ENCODE data around the gene ANKRD17.

The ANKRD17 gene, protein sequence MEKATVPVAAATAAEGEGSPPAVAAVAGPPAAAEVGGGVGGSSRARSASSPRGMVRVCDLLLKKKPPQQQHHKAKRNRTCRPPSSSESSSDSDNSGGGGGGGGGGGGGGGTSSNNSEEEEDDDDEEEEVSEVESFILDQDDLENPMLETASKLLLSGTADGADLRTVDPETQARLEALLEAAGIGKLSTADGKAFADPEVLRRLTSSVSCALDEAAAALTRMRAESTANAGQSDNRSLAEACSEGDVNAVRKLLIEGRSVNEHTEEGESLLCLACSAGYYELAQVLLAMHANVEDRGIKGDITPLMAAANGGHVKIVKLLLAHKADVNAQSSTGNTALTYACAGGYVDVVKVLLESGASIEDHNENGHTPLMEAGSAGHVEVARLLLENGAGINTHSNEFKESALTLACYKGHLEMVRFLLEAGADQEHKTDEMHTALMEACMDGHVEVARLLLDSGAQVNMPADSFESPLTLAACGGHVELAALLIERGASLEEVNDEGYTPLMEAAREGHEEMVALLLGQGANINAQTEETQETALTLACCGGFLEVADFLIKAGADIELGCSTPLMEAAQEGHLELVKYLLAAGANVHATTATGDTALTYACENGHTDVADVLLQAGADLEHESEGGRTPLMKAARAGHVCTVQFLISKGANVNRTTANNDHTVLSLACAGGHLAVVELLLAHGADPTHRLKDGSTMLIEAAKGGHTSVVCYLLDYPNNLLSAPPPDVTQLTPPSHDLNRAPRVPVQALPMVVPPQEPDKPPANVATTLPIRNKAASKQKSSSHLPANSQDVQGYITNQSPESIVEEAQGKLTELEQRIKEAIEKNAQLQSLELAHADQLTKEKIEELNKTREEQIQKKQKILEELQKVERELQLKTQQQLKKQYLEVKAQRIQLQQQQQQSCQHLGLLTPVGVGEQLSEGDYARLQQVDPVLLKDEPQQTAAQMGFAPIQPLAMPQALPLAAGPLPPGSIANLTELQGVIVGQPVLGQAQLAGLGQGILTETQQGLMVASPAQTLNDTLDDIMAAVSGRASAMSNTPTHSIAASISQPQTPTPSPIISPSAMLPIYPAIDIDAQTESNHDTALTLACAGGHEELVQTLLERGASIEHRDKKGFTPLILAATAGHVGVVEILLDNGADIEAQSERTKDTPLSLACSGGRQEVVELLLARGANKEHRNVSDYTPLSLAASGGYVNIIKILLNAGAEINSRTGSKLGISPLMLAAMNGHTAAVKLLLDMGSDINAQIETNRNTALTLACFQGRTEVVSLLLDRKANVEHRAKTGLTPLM (N-terminal part only)

DNA sequence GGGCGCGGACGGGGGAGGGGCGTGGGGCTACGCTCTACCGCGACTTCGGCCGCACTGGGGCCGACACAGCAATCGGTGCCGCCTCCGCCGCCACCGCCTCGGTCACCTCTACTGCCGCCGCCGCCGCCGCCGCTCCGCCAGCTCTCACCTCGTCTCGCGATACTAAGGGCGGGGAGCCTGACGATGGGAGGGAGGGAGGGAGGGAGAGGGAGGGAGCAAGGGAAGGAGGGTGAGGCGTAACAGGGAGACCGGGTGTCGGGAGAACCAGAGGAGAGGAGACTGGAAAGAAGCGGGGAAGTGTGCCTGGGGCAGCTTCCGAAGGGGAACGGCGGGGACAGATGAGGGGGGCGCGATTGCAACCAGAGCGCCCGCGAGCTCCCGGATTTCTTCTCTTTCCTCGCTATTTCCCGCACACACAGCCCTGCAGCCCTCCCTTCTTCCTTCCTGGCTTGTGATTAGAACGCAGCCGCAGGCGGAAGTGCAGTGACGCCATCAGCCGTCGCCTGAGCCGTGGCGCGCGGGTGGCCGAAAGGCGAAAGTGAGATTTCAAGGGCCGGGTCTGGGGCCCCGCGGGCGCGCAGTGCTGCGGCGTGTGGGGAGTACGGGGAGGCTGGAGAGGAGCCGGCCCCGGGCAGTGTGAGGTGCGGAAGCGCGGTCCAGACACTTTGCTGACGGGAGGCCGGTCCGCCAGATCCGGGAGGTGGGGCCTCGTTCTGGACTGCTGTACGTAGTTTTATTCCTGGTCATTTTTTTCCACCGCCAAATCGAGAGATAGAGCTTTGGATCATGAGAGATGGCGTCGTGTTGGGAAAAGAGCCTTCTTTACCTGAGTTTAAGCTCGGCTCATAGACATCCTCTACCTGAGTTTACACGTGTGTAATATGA lies at the start of gene ANKRD17:
Gene ANKRD17 (minus strand): TSS at position 113 of the 885 bp plus-strand sequence. CDS start 130 bp downstream, outside the sequence.
- TF ChIP-seq GATA2 (IDR thresholded peaks at IDR 0.05; ENCODE audit: low read depth, low read length) (peak; percentile 34; the same call in 1 of the 2 replicates), GATA3 (IDR thresholded peaks at IDR 0.05; ENCODE audit: low read depth, low read length) (no peak)

DNA sequence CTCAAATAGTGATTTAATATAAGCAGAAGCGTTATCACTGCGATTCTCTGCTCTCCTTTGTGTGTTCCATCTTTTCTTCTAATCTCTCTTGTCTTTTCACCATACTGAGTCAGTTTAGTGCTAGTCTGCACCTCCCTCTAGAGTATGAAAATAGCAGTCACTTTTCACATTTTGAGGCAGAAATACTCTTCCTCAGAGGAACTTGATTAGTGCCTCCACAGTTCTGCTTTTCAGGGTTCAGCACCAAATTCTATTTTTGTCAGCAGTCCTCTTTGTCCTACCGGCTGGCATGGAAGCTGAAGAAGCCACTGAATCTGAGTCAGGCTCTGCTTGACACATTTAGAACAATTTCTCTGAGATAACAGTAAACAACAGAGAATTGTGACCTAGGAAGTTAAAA lies 49.7 kb upstream of the ANKRD17 start:
- TF ChIP-seq GATA3 (IDR thresholded peaks at IDR 0.05; ENCODE audit: low read depth, low read length) (no peak), GATA2 (IDR thresholded peaks at IDR 0.05; ENCODE audit: low read depth, low read length) (no peak)

GRCh38 chr4:73303711-73304110 lies 45.1 kb upstream of the ANKRD17 start:
- no peak for TF ChIP-seq GATA3 (IDR thresholded peaks at IDR 0.05; ENCODE audit: low read depth, low read length)
- TF ChIP-seq GATA2 (IDR thresholded peaks at IDR 0.05; ENCODE audit: low read depth, low read length): no peak

DNA sequence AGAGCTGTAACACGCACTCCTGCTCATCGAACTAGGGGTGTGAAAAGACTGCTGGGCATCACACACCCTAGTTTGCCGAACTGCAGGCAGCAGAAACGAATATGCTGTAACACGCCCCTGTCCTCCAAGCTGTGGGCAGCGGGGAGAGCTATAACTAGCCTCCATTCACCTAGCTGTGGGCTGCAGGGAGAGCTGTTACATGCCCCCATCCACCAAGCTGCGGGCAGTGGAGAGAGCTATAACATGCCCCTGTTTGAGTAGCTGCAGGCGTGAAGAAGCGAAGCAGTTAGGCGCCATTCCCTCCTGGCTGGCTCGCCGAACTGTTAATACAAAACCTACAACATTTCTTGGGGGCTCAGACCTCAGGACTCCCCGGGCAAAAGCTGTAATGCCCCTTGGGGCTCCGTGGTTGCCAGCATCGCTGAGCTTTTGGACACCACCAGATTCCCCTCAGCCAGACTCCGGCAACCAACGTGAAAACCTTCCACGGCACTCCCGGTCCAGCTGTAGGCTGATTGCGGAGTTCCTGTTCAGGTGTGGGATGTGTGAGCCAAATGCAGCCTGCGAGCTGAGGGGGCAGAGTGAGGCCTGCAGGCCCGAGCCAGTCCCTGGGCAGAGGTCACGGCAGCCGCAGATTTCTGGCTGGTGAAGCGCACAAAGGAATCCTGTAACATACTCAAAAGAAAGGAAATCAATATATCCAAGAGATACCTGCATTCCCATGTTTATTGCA lies 41.1 kb upstream of the ANKRD17 start:
- no peak for TF ChIP-seq GATA3 (IDR thresholded peaks at IDR 0.05; ENCODE audit: low read depth, low read length)
- TF ChIP-seq GATA2 (IDR thresholded peaks at IDR 0.05; ENCODE audit: low read depth, low read length): no peak

DNA sequence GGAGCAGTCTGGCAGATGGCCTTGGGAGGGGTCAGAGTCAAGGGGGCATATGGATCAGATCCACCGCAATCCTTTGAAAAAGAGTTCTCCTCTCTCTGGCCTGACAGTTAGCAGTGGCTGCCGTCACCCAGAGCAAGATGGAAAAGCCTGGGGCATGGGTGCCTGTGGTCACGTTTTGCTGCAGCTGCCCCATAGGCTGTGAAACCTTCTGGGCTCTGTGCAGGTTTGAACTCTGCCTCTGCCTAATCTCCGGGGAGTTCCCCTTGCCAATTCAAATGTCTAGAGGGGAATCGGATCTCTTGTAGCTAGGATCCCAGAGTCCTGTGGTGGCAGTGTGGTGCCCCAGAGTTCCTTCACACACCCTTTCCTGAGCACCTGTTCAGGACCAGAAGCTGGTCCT lies 23.4 kb upstream of the ANKRD17 start:
- TF ChIP-seq GATA2 (IDR thresholded peaks at IDR 0.05; ENCODE audit: low read depth, low read length): no peak
- TF ChIP-seq GATA3 (IDR thresholded peaks at IDR 0.05; ENCODE audit: low read depth, low read length): no peak

- no peak for TF ChIP-seq GATA2 (IDR thresholded peaks at IDR 0.05; ENCODE audit: low read depth, low read length)
- no peak for TF ChIP-seq GATA3 (IDR thresholded peaks at IDR 0.05; ENCODE audit: low read depth, low read length)
Observed at GRCh38 chr4:73281396-73281795, 22.8 kb upstream of the ANKRD17 start.

DNA sequence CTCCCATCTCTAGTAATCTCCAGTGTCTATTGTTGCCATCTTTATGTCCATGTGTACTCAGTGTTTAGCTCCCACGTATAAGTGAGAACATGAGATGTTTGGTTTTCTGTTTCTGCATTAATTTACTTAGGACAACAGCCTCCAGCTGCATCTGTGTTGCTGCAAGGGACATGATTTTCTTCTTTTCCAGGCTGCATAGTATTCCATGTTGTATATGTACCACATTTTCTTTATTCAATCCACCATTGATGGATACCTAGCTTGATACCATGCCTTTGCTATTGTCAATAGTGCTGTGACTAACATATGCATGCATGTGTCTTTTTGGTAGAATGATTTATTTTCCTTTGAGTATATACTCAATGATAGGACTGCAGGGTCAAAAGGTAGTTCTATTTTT lies 18.6 kb upstream of the ANKRD17 start:
- TF ChIP-seq GATA3 (IDR thresholded peaks at IDR 0.05; ENCODE audit: low read depth, low read length) (no peak), GATA2 (IDR thresholded peaks at IDR 0.05; ENCODE audit: low read depth, low read length) (no peak)

DNA sequence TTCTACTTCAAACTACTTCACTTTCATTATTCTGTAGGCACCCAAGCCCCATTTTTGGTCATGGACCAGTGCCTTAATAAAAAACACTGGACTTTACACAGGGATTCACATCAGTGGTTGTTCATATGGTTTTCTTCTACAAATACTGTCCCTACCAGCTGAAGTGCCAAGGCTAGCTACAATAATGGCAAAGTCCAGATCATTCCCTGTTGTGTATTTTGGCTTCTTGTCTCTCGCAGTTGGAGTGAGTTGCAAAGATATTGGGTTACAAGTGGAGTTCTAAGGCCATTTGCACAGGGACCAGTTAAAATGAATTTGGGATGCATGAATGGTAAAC lies 16.7 kb upstream of the ANKRD17 start:
- no peak for TF ChIP-seq GATA2 (IDR thresholded peaks at IDR 0.05; ENCODE audit: low read depth, low read length)
- no peak for TF ChIP-seq GATA3 (IDR thresholded peaks at IDR 0.05; ENCODE audit: low read depth, low read length)

DNA sequence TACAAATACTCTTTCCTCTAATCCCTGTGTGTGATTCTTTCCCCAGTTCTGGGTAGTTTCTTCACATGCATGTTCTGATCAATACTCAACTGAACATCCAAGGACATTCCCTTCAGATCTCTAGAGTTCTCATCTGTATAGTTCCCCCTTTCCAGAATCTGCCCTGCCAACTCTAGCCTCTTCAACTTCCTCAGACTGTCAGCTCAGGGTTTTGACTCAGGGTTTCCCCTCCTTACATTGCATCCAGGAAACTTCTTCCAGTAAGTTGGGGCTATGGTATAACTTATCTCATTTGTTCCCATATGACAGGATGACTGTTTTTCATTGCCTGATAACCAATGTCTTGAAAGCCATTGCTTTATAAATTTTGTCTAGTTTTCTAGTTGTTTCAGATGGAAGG lies 14.2 kb upstream of the ANKRD17 start:
- no peak for TF ChIP-seq GATA3 (IDR thresholded peaks at IDR 0.05; ENCODE audit: low read depth, low read length)
- TF ChIP-seq GATA2 (IDR thresholded peaks at IDR 0.05; ENCODE audit: low read depth, low read length): no peak

GRCh38 chr4:73267050-73267449 lies 8.5 kb upstream of the ANKRD17 start:
- no peak for TF ChIP-seq GATA2 (IDR thresholded peaks at IDR 0.05; ENCODE audit: low read depth, low read length)
- TF ChIP-seq GATA3 (IDR thresholded peaks at IDR 0.05; ENCODE audit: low read depth, low read length): no peak

GRCh38 chr4:73259571-73260090 lies 1.0 kb upstream of the ANKRD17 start:
- TF ChIP-seq GATA3 (IDR thresholded peaks at IDR 0.05; ENCODE audit: low read depth, low read length) (no peak), GATA2 (IDR thresholded peaks at IDR 0.05; ENCODE audit: low read depth, low read length) (no peak)

DNA sequence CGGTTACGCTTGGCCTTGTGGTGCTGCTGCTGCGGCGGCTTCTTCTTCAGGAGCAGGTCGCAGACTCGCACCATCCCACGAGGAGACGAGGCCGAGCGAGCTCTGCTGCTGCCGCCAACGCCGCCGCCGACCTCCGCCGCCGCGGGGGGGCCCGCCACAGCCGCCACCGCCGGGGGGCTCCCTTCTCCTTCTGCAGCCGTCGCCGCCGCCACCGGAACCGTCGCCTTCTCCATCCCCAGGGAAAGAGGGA lies 237 bp downstream of the ANKRD17 start:
- no peak for TF ChIP-seq GATA3 (IDR thresholded peaks at IDR 0.05; ENCODE audit: low read depth, low read length)
- TF ChIP-seq GATA2 (IDR thresholded peaks at IDR 0.05; ENCODE audit: low read depth, low read length): no peak

Data from SH-SY5Y (cell line).